NCI-H2107 treated with DMSO at 0.1 percent for 48 hours (cell line): ENCODE data around the gene TRUB2.

ENCODE experiments used
- DNase-seq: peaks from one replicate; lab custom pipeline; 2025; ENCODE audit not compliant: unreplicated experiment; lab: John Stamatoyannopoulos, UW

Gene TRUB2

DNA sequence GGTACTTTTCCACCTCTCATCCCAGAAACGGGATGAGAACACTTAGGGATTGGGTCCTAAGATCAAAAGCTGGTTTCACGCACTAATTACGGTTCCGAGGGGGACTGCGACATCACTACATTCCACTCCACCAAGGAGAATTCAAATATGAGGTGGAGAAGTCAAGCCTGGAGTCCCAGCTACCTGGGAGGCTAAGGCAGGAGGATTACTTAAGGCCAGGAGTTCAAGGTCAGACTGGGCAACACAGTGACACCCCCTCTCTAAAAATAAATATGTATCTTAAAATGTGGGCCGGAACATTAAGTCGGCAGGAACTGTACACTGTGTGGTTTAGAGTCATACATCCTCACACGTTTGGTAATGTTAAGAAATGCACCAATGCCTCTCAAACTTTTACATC is 48.0 kb downstream of the TRUB2 start:
- DNase-seq = no peak

DNA sequence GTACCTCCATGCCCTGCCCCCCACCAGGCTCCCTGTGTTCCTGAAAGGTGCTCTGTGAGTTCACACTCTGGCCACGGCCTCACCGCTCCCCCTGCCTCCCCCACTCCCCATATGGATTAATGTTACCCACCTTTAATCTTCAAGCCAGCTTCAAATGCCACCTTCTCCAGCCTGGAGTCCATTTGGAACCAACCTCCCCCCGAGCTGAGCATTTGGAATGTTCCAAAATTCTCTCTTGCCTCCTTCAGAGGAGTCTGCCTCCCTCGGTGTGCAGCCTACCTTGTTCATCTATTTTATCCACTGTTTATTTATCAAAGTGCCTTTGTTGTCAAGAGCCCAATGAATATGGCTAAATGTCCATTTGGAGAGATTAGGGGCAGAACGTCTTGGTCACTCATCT is 50.7 kb downstream of the TRUB2 start:
- no peak for DNase-seq

DNA sequence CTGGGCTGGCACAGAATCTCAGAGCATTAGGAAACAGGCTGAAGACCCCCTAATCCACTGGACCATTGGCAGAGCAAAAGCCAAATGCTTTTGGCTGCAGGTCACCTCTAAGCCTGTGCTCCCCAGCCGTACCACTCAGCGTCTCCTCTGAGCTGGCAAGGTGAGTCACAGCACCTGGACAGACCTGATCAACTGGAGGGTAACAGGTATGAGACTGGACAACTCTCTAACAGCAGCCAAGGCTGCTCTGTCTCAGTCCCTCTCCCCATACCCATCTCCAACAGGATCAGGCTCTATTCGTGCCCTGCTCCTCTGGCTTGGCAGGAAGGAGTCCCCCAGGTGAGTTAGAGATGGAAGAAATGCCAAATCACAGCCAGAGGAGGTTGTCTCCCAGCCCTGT is 51.1 kb downstream of the TRUB2 start:
- no peak for DNase-seq

DNA sequence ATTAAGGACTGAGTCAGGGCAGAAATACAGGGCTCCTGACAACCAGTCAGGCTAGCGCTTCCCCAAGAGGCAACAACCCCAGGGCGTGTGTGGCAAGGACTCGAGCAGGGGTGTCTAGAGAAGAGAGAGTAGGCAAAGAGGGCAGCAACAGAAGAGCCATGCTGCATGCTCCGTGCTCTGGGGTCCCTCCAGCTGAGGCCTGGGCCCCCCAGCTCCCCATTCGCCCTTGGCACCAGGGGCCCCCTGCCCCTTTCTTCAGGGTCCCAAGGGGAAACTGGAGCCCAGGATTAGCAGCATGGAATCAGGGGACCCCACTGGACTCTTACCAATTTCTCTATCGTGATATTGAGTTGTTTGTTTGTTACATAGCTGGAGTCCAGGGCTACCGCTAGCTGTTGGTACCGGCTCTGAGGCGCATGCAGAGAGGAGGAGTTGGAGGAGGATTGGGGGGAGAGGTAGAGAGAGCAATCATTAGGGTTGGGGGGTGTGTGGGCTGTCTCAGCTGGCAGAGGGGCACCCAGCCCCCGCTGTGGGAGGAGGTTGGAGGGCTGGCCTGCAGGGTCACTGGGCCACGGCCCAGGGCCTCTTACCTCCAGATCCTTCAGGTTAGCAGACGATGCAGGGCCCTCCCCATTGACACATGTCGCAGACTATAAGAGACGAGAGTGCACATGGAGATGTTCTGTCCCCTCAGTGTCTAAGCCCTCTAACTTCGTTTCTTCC is 55.2 kb downstream of the TRUB2 start:
- no peak for DNase-seq

DNA sequence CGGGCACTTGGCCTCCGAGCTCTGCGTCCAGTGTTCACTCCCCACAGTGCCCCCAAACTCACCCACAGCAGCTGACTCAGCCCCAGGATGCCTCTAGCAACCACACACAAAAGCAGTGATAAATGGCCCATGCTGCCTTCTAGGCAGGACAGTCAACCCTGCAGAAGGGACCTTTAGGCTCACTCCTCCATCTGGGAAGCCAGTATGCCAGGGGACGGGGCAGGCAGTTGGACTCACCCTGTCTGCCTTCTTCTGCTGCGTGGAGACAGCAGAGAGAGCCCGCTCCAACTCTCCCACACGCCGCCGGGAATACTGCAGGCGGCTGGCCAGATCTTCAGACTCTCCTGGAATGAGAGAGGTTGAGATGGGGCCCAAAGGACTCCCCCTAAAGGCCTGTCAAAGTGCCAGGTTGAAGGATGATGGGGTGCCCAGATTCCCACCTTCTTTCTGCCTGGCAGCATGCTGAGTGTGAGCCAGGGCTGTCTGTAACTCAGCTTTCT is 56.8 kb downstream of the TRUB2 start:
- DNase-seq = no peak

DNA sequence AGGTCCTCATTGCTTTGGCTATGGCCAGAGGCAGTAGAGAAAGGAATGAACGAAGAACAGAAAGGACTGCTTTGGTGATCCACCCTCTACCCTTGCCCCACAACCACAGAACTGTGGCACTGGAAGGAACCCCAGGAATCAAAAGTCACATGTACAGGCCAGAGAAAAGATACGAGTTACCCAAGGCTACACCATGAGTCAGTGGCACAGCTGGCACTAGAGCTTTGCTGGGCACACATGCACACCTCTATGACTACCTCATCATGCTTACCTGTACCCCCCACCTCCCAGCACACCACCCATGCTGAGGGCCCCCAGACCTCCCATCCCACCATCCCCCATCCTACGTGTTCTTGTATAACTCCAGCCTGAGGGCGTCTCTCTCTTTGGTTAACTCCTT is 59.6 kb downstream of the TRUB2 start:
- no peak for DNase-seq

DNA sequence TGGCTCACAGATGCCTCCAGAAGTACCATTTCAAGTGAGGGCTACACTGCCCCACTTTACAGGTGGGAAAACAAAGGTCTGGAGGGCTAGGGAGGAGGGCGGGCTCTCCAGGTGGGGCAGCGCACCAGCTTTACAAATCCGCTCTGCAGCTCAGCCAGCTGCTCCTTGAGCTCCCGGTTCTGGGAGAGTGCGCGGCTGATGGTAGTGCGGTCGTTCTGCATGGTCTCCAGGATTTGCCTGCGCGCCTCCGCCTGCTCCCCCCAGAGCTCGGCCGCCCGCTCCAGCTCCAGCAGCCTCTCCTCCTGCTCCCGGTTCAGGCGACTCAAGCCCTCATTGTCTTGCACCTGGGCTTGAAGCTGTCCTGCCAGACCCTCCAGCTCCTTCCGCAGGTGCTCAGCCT is 61.9 kb downstream of the TRUB2 start:
- DNase-seq = no peak

DNA sequence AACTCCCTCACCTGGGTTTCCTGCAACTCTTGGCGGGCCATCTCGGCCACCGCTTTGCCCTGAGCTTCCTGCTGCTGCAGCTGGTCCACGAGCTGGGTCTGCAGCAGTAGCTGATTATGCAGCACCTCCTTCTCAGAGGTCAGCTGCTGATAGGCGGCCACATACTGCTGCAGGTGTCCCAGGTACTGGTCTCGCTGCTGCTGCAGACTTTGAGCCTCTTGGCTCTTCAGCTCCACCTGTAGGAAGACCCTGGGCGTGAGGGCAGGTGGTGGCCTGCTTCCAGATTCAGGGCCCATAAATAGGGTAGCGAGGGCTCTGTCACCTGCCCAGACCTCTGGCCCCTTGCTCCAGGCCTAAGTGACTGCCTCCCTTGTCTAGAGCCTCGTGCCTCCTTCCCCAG is 63.1 kb downstream of the TRUB2 start:
- no peak for DNase-seq

DNA sequence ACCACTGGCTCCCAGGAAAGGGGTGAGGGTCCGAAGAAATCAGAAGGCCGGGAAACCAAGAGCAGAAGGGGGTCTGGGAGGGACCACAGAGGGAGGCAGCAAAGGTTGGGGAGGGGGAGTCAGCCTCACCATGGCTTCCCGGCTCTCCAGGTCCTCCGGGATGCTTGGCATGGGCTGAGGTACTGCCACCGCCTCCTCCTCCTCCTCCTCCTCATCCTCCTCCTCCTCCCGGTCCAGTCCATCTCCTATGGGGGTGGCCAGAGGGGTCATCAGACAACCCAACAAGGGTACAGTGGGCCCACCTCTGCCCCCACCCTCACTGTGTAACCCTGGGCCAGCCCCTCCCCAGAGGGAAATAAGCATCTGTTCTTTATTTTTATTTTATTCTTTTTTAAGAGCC is 63.9 kb downstream of the TRUB2 start:
- DNase-seq = no peak

DNA sequence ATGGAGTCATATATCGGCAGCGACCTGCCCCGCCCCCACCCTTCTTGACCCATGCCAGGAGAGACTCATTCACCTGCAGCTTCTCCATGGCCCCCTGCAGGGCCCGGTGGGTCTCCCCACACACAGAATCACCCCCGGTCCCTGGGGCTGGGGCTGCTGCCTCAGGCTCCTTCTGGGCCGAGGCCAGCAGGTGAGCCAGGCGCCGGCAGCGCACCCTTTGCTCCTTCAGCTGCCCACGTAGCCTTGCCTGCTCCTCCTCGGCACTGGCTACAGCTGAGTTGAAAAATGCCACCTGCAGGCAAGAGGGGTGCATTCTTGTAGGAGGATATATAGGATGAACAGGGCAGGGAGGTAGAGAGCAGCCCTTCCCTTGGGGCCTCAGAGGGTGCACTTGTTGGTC is 64.3 kb downstream of the TRUB2 start:
- DNase-seq = no peak

DNA sequence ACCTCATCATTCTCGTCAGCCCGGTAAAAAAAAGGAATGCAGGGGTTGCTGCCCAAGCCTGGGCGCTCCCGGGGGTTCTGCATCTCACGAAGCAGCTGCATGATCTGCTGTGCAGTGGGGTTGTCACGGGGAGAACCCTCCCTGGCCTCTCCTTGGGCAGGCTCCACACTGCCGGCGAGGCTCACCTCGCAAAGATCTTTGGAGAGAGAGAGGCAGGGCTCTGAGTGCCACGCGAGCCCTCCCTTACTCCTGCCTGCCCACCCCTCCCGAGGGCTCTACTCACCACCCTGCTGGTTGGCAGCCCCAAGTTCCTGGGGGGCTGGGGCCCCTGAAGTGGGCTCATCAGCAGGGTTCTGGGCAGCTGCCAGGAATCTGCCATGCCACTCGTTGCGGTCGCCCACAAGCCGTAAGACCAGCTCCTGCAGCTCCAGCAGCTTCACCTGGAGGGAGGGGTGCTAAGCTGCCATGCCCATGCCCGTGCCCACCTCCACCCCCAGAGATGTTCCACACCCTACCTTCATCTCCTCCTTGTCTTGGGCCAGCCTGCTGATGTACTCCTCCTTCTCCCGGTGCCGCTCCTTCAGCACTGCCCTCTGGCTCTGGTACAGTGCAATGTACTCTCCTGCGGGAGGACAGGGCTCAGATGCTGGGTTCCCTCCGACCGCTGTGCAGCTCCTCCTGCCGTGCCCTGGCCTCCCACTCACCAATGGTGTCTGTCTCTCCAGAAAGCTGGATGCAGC is 65.0 kb downstream of the TRUB2 start:
- DNase-seq = no peak
